Calu3 (cell line): ENCODE results near the gene HLCS. TPM values are rescaled to one million over a fixed set of nuclear protein-coding genes. Genes with fewer than 3 reads are reported as not detected.
A peak's percentile ranks its signal among the peaks of the same experiment; 100 is the strongest.

Experiments used
- BruUV-seq: library from RNA; stranded (reverse); fragments of 400-500 nt; replicated peaks from 2 replicates; lab custom pipeline; 2021; lab: Mats Ljungman, UMichigan
- CTCF ChIA-PET: fragments of 300-600 bp; sonication (Branson Sonifier 250); formaldehyde crosslinking; loops from one replicate; lab custom pipeline; 2022; ENCODE audit warnings: antibody characterized with exemption; lab: Charles Lee
- DNase-seq: peaks from one replicate; pipeline ENCODE4 v3.0.0; 2022
- H3K27ac Mint-ChIP-seq: one replicate; pipeline ENCODE4 v1.8.0; 2022; ENCODE audit warnings: mixed read lengths; ENCODE audit not compliant: unreplicated experiment
- H3K27me3 Mint-ChIP-seq: one replicate; pipeline ENCODE4 v1.8.0; 2022; ENCODE audit warnings: mixed read lengths; ENCODE audit not compliant: unreplicated experiment
- H3K36me3 Mint-ChIP-seq: one replicate; pipeline ENCODE4 v1.8.0; 2022; ENCODE audit warnings: mild to moderate bottlenecking, moderate library complexity, mixed read lengths; ENCODE audit not compliant: insufficient read depth, unreplicated experiment
- H3K4me1 Mint-ChIP-seq: one replicate; pipeline ENCODE4 v1.8.0; 2022; ENCODE audit warnings: mild to moderate bottlenecking, low read depth, mixed read lengths; ENCODE audit not compliant: unreplicated experiment
- H3K4me3 Mint-ChIP-seq: one replicate; pipeline ENCODE4 v1.8.0; 2022; ENCODE audit warnings: mild to moderate bottlenecking, low read depth, moderate library complexity, mixed read lengths; ENCODE audit not compliant: unreplicated experiment
- H3K9me3 Mint-ChIP-seq: one replicate; pipeline ENCODE4 v1.8.0; 2022; ENCODE audit warnings: low read depth, mixed read lengths; ENCODE audit not compliant: unreplicated experiment
- intact Hi-C: fragments of 100-400 bp; cut with micrococcal nuclease; formaldehyde crosslinking; loops from one replicate; pipeline ENCODE4 v1.10.0; 2022; ENCODE audit not compliant: unreplicated experiment
- total RNA-seq: library from RNA; stranded (reverse); gene quantifications from 2 replicates; pipeline ENCODE4 v1.2.3, GENCODE V29; 2022
- TF ChIP-seq, protein P1 (sequence below): fragments of 200-600 bp; IDR thresholded peaks from one replicate; pipeline ENCODE4 v1.8.0; 2022; ENCODE audit warnings: antibody characterized with exemption; ENCODE audit not compliant: unreplicated experiment

HLCS gene
- total RNA-seq, 1 experiment from 2014 or later: 18.4 TPM

DNA sequence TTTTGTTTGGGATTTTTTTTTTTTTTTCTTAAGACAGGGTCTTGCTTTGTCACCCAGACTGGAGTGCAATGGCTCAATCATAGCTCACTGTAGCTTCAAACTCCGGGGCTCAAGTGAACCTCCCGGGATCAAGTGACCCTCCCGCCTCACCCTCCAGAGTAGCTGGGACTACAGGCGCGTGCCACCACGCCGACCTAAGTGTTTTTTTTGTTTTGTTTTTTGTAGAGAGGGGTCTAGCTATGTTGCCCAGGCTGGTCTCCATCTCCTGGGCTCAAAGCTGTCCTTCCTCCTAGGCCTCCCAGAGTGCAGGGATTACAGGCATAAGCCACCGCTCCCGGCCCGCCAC lies 776 bp downstream of the HLCS start:
- TF ChIP-seq, protein P1, sequence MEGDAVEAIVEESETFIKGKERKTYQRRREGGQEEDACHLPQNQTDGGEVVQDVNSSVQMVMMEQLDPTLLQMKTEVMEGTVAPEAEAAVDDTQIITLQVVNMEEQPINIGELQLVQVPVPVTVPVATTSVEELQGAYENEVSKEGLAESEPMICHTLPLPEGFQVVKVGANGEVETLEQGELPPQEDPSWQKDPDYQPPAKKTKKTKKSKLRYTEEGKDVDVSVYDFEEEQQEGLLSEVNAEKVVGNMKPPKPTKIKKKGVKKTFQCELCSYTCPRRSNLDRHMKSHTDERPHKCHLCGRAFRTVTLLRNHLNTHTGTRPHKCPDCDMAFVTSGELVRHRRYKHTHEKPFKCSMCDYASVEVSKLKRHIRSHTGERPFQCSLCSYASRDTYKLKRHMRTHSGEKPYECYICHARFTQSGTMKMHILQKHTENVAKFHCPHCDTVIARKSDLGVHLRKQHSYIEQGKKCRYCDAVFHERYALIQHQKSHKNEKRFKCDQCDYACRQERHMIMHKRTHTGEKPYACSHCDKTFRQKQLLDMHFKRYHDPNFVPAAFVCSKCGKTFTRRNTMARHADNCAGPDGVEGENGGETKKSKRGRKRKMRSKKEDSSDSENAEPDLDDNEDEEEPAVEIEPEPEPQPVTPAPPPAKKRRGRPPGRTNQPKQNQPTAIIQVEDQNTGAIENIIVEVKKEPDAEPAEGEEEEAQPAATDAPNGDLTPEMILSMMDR: no peak
- no peak for DNase-seq
- no TSS peak for BruUV-seq
- Mint-ChIP-seq H3K36me3 (peaks cover 21% of the 10 kb centered on the region), H3K27ac (peak overlapping the region; percentile 97), H3K27me3 (no peaks in the 10 kb centered on the region), H3K9me3 (no peaks in the 10 kb centered on the region), H3K4me3 (peak overlapping the region; percentile 82), H3K4me1 (peaks cover 11% of the 10 kb centered on the region)
- CTCF ChIA-PET: interaction anchor here (0.7 to 1.1 kb wide), 3 partner anchors 11 to 545 kb away, joined by 3 to 4 read pairs (median 3); no protein-coding TSS in a partner anchor
- intact Hi-C loops: no loop called here

DNA sequence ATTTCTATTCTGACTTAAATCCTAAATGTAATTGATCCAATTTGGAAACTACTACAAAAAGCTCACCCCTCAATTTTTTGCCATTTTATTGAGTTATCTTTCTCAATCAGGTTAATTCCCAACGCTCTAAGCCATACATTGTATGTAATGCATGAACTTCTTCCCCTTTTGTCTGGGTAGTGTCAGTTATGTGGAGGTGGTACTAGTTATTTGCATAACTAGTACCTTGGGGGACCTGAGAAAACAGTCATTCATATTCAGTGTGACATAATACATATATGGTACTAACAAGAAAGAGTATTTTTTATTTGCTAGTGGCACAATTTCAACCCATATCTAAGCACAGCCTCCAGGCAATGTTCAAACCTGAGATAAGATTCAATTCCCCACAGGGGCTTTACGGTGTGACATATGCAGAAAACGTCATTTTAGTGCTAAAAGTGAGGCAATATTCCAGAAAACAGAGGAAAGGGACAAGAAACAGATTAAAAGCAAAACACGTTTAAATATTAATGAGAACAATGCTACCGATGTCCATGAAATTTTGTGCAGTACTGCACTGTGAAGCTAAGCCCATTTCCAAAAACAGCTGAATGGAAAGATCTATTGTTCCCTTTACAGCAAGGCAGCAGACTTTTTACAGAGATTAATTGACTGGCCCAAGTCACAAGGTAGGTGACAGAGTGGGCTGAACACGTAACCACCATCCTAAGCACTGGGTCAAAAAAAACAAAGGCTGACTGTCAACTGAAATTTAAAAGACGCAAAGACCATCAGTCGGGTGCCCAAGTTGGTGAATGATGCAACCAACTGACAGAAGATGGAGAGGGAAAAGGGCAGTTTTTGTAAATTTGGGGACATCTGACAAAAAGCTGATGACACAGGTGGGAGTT lies 1.4 kb downstream of the HLCS start:
- no peak for DNase-seq
- Mint-ChIP-seq H3K27me3 (no peaks in the 10 kb centered on the region), H3K4me3 (peak overlapping the region; percentile 82), H3K4me1 (peaks cover 14% of the 10 kb centered on the region), H3K27ac (peak overlapping the region; percentile 97), H3K9me3 (no peaks in the 10 kb centered on the region), H3K36me3 (peaks cover 26% of the 10 kb centered on the region)
- TF ChIP-seq, protein P1: no peak
- intact Hi-C loops: no loop called here
- BruUV-seq: TSS peak; percentile 52
- CTCF ChIA-PET: interaction anchor here (0.7 to 1.1 kb wide), 3 partner anchors 12 to 545 kb away, joined by 3 to 4 read pairs (median 3); no protein-coding TSS in a partner anchor

DNA sequence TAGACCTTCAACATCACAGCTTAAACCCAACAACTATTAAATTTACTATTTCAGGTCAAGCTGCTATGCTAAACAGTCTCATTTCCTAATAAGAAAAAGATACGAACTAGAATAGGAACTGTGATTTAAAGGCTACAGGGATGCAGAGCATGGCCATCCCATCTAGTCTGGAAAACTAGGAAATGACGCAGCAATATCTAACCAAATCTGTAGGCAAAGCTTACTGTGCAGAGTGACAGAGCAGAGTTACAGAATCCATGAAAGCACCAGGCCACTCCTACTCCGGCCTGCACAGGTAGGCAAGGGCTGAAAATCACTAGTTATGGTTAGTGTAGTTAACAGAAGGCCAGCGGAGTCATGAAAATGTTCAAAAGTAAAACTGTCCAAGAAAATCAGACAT lies 2.1 kb downstream of the HLCS start:
- no peaks in the 10 kb centered on the region for H3K27me3 Mint-ChIP-seq
- intact Hi-C loops: no loop called here
- peaks cover 26% of the 10 kb centered on the region for H3K36me3 Mint-ChIP-seq
- TF ChIP-seq, protein P1: no peak
- DNase-seq: no peak
- peak overlapping the region; percentile 82 for H3K4me3 Mint-ChIP-seq
- no peaks in the 10 kb centered on the region for H3K9me3 Mint-ChIP-seq
- peaks cover 14% of the 10 kb centered on the region for H3K4me1 Mint-ChIP-seq
- no TSS peak for BruUV-seq
- CTCF ChIA-PET: no interaction called here
- no peak overlapping the region for H3K27ac Mint-ChIP-seq

DNA sequence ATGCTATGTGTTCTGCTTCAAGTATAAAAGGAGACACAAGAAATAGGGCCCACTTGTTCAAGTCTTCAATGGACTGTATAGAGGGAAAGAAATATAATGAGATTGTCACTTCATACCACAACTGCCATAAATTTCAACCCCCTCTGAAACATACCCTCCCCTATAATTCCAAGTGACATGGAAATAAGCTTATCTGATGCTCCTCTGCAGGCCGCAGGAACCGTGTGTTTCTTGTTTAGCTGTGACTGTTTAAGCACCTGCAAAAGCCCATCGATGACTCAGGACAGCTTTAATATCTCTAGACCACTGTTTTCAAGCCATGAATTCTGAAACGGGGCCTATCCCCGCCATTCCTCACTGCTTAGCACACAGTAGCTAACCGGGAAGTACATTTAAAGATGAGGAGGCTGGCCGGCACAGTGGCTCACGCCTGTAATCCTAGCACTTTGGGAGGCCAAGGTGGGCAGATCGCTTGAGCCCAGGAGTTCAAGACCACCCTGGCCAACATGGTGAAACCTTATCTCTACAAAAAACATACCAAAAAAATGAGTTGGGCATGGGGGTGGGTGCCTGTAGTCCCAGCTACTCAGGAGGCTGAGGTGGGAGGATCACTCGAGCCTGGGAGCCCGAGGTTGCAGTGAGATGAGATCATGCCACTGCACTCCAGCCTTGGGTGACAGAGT lies 4.2 kb downstream of the HLCS start:
- no peaks in the 10 kb centered on the region for H3K9me3 Mint-ChIP-seq
- TF ChIP-seq, protein P1: no peak
- BruUV-seq: no TSS peak
- H3K4me3 Mint-ChIP-seq: no peak overlapping the region
- H3K27ac Mint-ChIP-seq: no peak overlapping the region
- intact Hi-C loops: no loop called here
- CTCF ChIA-PET: interaction anchor here (0.7 kb wide), 1 partner anchor 246 kb away, joined by 4 read pairs; no protein-coding TSS in a partner anchor
- DNase-seq: no peak
- peaks cover 26% of the 10 kb centered on the region for H3K36me3 Mint-ChIP-seq
- H3K27me3 Mint-ChIP-seq: no peaks in the 10 kb centered on the region
- H3K4me1 Mint-ChIP-seq: peaks cover 14% of the 10 kb centered on the region
